Gastroesophageal sphincter (tissue), 3 donors: Measurements from ENCODE around the gene RIF1.

ENCODE experiments used
- CTCF ChIP-seq, 4 experiments: fragments of 200-600 bp in 2 of 4; fragments of 450-650 bp in 2 of 4; sonication (generic) in 1 of 4; IDR thresholded peaks; one replicate each; pipeline ENCODE4 v1.5.1; 2017 to 2019; ENCODE audit warnings: antibody characterized with exemption in 4 of 4, mild to moderate bottlenecking in 2 of 4, moderate library complexity in 2 of 4
- POLR2A ChIP-seq, 2 donors: fragments of 450-650 bp; IDR thresholded peaks; one replicate each; pipeline ENCODE4 v1.6.1; 2017; ENCODE audit warnings: antibody characterized with exemption in 2 of 2, mild to moderate bottlenecking in 2 of 2, moderate library complexity in 1 of 2

DNA sequence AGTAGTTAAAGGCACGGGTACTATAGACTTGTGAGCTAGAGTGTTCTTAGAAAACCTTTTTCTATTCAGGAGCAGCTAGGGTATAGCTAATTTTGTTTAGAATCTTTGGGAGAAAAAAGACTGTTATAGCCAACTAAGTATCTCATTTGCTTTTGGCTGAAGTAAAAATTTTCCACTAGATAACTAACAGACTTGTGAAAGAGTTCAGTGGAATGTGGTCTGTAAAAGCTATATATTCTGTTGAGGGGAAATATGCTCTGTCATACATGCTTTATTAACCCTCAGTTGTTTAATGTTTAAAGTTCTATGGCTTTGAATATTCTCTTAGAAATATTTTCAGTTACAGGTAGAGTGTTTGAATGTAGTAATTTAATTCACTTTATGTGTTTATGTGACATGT, 49.7 kb downstream of the RIF1 start:
- TF ChIP-seq CTCF (IDR thresholded peaks at IDR 0.05) (no peak), POLR2A (IDR thresholded peaks at IDR 0.05) (no peak)
